Measurements from ENCODE around the gene C19orf25.

Gene C19orf25

DNA sequence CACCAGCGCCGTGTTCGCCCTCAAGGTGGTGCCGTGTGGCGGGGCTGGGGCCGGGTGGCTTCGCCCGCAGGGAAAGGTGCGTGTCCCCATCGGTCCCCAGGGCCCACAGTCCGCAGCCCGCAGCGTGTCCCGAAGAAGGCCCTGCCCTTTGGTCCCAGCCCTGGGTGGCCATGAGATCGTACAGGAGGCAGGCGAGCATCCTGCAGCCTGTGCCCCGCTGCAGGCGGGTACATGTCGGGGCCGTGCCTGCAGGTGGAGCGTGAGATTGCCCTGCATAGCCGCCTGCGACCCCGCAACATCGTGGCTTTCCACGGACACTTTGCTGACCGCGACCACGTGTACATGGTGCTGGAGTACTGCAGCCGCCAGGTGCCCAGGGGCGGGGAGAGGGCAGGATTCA, 46.3 kb upstream of the C19orf25 start:
- Histone ChIP-seq H3K79me2 (no peaks in the 10 kb centered on the region), H3K9me3 (ENCODE audit: control insufficient read depth, low read length) (no peaks in the 10 kb centered on the region)

DNA sequence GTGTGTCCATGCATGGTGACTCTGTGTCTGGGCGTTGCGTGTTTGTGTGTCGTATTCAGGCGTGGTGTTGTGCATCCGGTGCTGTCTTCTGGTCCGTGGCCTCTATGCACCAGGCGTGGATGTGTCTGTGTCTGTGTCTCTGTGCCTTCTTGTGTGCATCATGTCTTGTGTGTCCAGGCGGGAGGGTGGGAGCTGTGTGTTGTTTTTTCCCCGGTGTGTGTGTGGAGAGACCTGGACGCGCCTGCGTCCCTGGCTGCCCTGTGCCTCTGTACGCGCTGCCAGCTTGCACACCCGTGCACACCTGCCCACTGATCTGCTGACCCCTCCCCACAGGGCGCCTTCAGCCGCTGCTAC, 45.9 kb upstream of the C19orf25 start:
- Histone ChIP-seq H3K4me1 (no peaks in the 10 kb centered on the region), H3K4me3 (ENCODE audit: low read depth, low read length) (no peak overlapping the region), H3K36me3 (ENCODE audit: control insufficient read depth, insufficient read depth, low read length) (no peaks in the 10 kb centered on the region), H3K79me2 (no peaks in the 10 kb centered on the region), H3K27ac (no peak overlapping the region), H3K4me2 (ENCODE audit: low read length) (no peak overlapping the region), H3K9ac (no peak overlapping the region), H2AFZ (no peak overlapping the region), H3K27me3 (ENCODE audit: control insufficient read depth, insufficient read depth, low read length) (no peaks in the 10 kb centered on the region), H3K9me3 (ENCODE audit: control insufficient read depth, low read length) (no peaks in the 10 kb centered on the region)
- TF ChIP-seq, protein P1, sequence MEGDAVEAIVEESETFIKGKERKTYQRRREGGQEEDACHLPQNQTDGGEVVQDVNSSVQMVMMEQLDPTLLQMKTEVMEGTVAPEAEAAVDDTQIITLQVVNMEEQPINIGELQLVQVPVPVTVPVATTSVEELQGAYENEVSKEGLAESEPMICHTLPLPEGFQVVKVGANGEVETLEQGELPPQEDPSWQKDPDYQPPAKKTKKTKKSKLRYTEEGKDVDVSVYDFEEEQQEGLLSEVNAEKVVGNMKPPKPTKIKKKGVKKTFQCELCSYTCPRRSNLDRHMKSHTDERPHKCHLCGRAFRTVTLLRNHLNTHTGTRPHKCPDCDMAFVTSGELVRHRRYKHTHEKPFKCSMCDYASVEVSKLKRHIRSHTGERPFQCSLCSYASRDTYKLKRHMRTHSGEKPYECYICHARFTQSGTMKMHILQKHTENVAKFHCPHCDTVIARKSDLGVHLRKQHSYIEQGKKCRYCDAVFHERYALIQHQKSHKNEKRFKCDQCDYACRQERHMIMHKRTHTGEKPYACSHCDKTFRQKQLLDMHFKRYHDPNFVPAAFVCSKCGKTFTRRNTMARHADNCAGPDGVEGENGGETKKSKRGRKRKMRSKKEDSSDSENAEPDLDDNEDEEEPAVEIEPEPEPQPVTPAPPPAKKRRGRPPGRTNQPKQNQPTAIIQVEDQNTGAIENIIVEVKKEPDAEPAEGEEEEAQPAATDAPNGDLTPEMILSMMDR (IDR thresholded peaks at IDR 0.05): no peak

More for the DNA sequence above, 46.3 kb upstream of the C19orf25 start:
- Histone ChIP-seq H3K27me3 (ENCODE audit: control insufficient read depth, insufficient read depth, low read length) (no peaks in the 10 kb centered on the region), H3K4me1 (no peaks in the 10 kb centered on the region), H3K36me3 (ENCODE audit: control insufficient read depth, insufficient read depth, low read length) (no peaks in the 10 kb centered on the region), H3K4me2 (ENCODE audit: low read length) (no peak overlapping the region), H2AFZ (no peak overlapping the region), H3K4me3 (ENCODE audit: low read depth, low read length) (no peak overlapping the region), H3K27ac (no peak overlapping the region), H3K9ac (no peak overlapping the region)
- TF ChIP-seq, protein P1 (IDR thresholded peaks at IDR 0.05): no peak

DNA sequence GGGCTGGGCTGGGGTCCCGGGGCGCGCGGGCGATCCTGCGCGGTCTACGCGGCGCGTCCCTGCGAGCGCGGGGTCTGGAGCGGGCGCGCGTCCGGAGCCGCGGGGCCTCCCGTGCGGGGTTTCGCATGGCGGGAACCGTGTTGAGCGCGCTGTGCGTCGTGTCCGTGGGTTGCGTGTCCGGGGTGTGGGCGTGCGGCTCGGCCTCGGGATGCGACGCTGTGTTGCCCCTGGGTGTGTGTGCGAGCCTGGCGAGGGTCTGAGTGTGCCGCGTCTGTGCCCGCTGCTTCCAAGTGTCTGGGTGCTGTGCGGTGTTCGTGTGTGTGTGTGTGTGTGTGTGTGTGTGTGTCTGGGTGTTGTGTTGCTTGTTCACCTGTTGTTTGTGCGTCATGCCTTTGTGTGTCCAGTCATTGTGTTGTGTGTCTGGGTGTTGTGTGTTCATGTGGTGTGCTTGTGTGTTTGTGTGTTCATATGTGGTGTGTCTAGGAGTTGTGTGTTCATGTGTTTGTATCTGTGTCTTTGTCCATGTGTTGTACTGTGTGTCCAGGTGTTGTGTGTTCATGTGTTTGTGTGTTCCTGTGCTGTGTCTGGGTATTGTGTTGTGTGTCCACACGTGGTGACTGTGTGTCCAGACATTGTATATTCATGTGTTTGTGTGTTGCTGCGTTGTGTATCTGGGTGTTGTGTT, 45.4 kb upstream of the C19orf25 start:
- Histone ChIP-seq H3K27ac (no peak overlapping the region), H3K79me2 (no peaks in the 10 kb centered on the region), H3K9ac (no peak overlapping the region), H3K27me3 (ENCODE audit: control insufficient read depth, insufficient read depth, low read length) (no peaks in the 10 kb centered on the region), H3K4me3 (ENCODE audit: low read depth, low read length) (no peak overlapping the region), H2AFZ (no peak overlapping the region), H3K36me3 (ENCODE audit: control insufficient read depth, insufficient read depth, low read length) (no peaks in the 10 kb centered on the region), H3K9me3 (ENCODE audit: control insufficient read depth, low read length) (no peaks in the 10 kb centered on the region), H3K4me1 (no peaks in the 10 kb centered on the region), H3K4me2 (ENCODE audit: low read length) (peak overlapping the region; percentile 35)
- TF ChIP-seq, protein P1 (IDR thresholded peaks at IDR 0.05): no peak

DNA sequence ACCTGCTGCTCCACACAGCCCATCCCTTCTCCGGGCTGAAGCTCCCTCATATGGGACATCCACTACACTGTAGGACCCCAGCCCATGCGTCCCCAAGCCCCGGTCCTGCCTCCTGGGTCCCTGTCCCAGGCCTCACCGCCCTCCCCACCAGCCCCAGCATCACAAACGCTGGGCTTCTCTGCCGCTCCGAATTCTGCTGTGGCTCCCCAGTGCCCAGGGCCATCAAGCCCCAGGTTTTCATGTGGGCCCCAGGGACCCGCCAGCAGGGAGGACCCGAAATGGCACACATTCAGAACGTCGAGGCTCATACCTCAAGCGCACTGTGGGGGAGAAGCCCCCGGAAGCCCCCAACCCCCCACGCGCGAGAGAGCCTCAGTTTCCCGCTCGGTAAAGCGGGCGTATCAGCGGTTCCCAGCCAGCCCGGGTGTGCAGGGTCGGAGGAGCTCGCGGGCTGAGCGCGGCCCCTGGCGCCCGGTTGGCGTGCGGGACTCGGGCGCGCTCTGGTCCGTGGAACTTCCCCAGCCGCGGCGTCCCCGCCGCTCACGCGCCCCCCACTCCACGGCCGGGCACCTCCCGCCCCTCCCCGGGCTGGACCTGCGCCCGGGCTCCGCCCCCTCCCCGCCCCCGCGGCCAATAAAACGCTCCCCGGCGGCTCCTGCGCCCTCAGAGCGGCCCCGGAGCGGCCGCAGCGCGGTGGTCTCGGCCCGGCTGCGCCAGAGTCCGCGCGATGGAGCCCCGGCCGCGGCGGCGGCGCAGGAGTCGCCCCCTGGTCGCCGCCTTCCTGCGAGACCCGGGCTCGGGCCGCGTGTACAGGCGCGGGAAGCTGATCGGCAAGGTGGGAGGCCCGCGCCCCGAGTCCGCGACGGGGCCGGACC, 44.6 kb upstream of the C19orf25 start, which contains the start of gene PLK5:
Gene PLK5, plus strand, starts transcription at position 666 of the 875 bp plus-strand sequence. CDS start 2,920 bp downstream, outside the sequence.
- no peaks in the 10 kb centered on the region for H3K27me3 ChIP-seq (ENCODE audit: control insufficient read depth, insufficient read depth, low read length)
- no peaks in the 10 kb centered on the region for H3K36me3 ChIP-seq (ENCODE audit: control insufficient read depth, insufficient read depth, low read length)
- H3K9ac ChIP-seq: no peak within 1 kb of the TSS
- peak within 1 kb of the TSS; percentile 35 for H3K4me2 ChIP-seq (ENCODE audit: low read length)
- no peaks in the 10 kb centered on the region for H3K9me3 ChIP-seq (ENCODE audit: control insufficient read depth, low read length)
- no peak within 1 kb of the TSS for H2AFZ ChIP-seq
- TF ChIP-seq, protein P1 (IDR thresholded peaks at IDR 0.05): no peak
- no peaks in the 10 kb centered on the region for H3K79me2 ChIP-seq
- no peak within 1 kb of the TSS for H3K4me3 ChIP-seq (ENCODE audit: low read depth, low read length)
- no peaks in the 10 kb centered on the region for H3K4me1 ChIP-seq
- H3K27ac ChIP-seq: no peak within 1 kb of the TSS

Measured in parathyroid adenoma (tissue), 2 donors.